K562 (cell line): ENCODE data around the gene CLASP1.

Source experiments
- ELK1 ChIP-seq: sonication (generic); formaldehyde crosslinking; IDR thresholded peaks from 2 replicates; pipeline ENCODE4 v1.8.1; 2022; ENCODE audit warnings: missing genetic modification reagents
- MYC ChIP-seq, 2 experiments: fragments of 250-450 bp in 1 of 2; sonication (Bioruptor Pico) in 1 of 2; IDR thresholded peaks; 2 replicates each; pipeline versions ENCODE4 v1.5.1 to v1.6.1; 2012 to 2021; ENCODE audit warnings: low read depth in 2 of 2, borderline replicate concordance in 1 of 2, improper control_type of control experiment in 1 of 2, low read length in 1 of 2, mild to moderate bottlenecking in 1 of 2, moderate library complexity in 1 of 2
- TF ChIP-seq, protein P1 (sequence below), 3 experiments: IDR thresholded peaks in 2 of 3; conservative IDR thresholded peaks in 1 of 3; 2 replicates each; pipeline ENCODE4 v1.5.1; 2011 to 2012; ENCODE audit warnings: low read length in 3 of 3, mild to moderate bottlenecking in 3 of 3, control low read depth in 2 of 3, improper control_type of control experiment in 1 of 3, inconsistent platforms in 1 of 3, low read depth in 1 of 3, mixed read lengths in 1 of 3, moderate library complexity in 1 of 3; ENCODE audit not compliant: insufficient read depth in 2 of 3

GRCh38 chr2:121489284-121489683, 160.0 kb downstream of the CLASP1 start:
- TF ChIP-seq, protein P1, sequence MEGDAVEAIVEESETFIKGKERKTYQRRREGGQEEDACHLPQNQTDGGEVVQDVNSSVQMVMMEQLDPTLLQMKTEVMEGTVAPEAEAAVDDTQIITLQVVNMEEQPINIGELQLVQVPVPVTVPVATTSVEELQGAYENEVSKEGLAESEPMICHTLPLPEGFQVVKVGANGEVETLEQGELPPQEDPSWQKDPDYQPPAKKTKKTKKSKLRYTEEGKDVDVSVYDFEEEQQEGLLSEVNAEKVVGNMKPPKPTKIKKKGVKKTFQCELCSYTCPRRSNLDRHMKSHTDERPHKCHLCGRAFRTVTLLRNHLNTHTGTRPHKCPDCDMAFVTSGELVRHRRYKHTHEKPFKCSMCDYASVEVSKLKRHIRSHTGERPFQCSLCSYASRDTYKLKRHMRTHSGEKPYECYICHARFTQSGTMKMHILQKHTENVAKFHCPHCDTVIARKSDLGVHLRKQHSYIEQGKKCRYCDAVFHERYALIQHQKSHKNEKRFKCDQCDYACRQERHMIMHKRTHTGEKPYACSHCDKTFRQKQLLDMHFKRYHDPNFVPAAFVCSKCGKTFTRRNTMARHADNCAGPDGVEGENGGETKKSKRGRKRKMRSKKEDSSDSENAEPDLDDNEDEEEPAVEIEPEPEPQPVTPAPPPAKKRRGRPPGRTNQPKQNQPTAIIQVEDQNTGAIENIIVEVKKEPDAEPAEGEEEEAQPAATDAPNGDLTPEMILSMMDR (IDR thresholded peaks at IDR 0.05 in 2 of 3, conservative IDR thresholded peaks at IDR 0.05 in 1 of 3; ENCODE audit: insufficient read depth in 2 of 3, low read depth in 1 of 3, low read length in 3 of 3): no peak
- TF ChIP-seq ELK1 (CRISPR knock-in tag) (no peak), MYC (IDR thresholded peaks at IDR 0.05; ENCODE audit: low read depth, low read length) (no peak), MYC (CRISPR knock-in tag; IDR thresholded peaks at IDR 0.05; ENCODE audit: borderline replicate concordance, low read depth) (no peak)
